Natural killer cell (primary cell): Measurements from ENCODE around the gene CACNA2D2. TPM values are rescaled to one million over a fixed set of nuclear protein-coding genes. Genes with fewer than 3 reads are reported as not detected.

Experiments
- ATAC-seq, 3 donors: fragments of 150-1000 bp in 2 of 3; fragments of 200-7000 bp in 1 of 3; cut with Tn5 transposase; 1 replicate in 1 of 3; 2 replicates in 2 of 3; pipeline ENCODE4 v1.10.0; 2021; ENCODE audit warnings: mild to moderate bottlenecking in 2 of 3, moderate library complexity in 2 of 3
- DNase-seq, 2 donors: peaks; one replicate each; pipeline versions ENCODE4 v3.0.0 to v3.0.0-alpha.2; 2013 to 2021; ENCODE audit warnings: mixed read lengths in 1 of 2
- H3K27ac ChIP-seq: one replicate; pipeline ENCODE4 v1.5.1; 2013; ENCODE audit warnings: mild to moderate bottlenecking, low read length
- H3K27me3 ChIP-seq: one replicate; pipeline ENCODE4 v1.6.1; 2013; ENCODE audit warnings: low read length; ENCODE audit not compliant: control insufficient read depth, insufficient read depth
- H3K36me3 ChIP-seq: one replicate; pipeline ENCODE4 v1.6.1; 2013; ENCODE audit warnings: low read length; ENCODE audit not compliant: control insufficient read depth, insufficient read depth
- H3K4me1 ChIP-seq: one replicate; pipeline ENCODE4 v1.6.1; 2013; ENCODE audit warnings: low read length; ENCODE audit not compliant: control insufficient read depth, insufficient read depth
- H3K4me3 ChIP-seq: one replicate; pipeline ENCODE4 v1.5.1; 2013; ENCODE audit warnings: low read length
- H3K9me3 ChIP-seq: one replicate; pipeline ENCODE4 v1.6.1; 2013; ENCODE audit warnings: low read length; ENCODE audit not compliant: control insufficient read depth, insufficient read depth
- H3K27ac Mint-ChIP-seq, 2 donors: one replicate each; pipeline ENCODE4 v1.8.0; 2022; ENCODE audit warnings: mild to moderate bottlenecking in 2 of 2, mixed read lengths in 2 of 2, moderate library complexity in 1 of 2
- H3K27me3 Mint-ChIP-seq, 2 donors: one replicate each; pipeline ENCODE4 v1.8.0; 2022; ENCODE audit warnings: low read depth in 2 of 2, mixed read lengths in 2 of 2
- H3K36me3 Mint-ChIP-seq: one replicate; pipeline ENCODE4 v1.8.0; 2022; ENCODE audit warnings: mixed read lengths
- H3K4me1 Mint-ChIP-seq, 2 donors: one replicate each; pipeline ENCODE4 v1.8.0; 2022; ENCODE audit warnings: mixed read lengths in 2 of 2
- H3K4me3 Mint-ChIP-seq: one replicate; pipeline ENCODE4 v1.8.0; 2022; ENCODE audit warnings: mild to moderate bottlenecking, moderate library complexity, mixed read lengths
- H3K9me3 Mint-ChIP-seq, 2 donors: one replicate each; pipeline ENCODE4 v1.8.0; 2022; ENCODE audit warnings: mixed read lengths in 2 of 2
- WGBS: methylation state at CpG from one replicate; pipeline ENCODE4 v1.1.7; 2013; ENCODE audit warnings: missing lambda C conversion rate; ENCODE audit not compliant: insufficient coverage; 5-methylcytosine and 5-hydroxymethylcytosine counted together
- intact Hi-C: fragments of 100-400 bp; cut with micrococcal nuclease; formaldehyde crosslinking; loops from one replicate; pipeline ENCODE4 v1.14.2; 2022
- total RNA-seq, 4 donors: library from RNA; stranded (reverse); fragments of 120-200 nt in 1 of 4; gene quantifications; one replicate each; pipeline versions ENCODE4 v1.2.3 to v1.2.4, GENCODE V29; 2013 to 2022
- TF ChIP-seq, protein P1 (sequence below): fragments of 200-600 bp; IDR thresholded peaks from one replicate; pipeline ENCODE4 v1.8.0; 2022; ENCODE audit warnings: antibody characterized with exemption

CACNA2D2 gene
- total RNA-seq, 3 donors from 2014 or later (not counting 1 experiment from before 2014, with no cell fraction given), result 36.5 to 56.4 (median 43.8) TPM

DNA sequence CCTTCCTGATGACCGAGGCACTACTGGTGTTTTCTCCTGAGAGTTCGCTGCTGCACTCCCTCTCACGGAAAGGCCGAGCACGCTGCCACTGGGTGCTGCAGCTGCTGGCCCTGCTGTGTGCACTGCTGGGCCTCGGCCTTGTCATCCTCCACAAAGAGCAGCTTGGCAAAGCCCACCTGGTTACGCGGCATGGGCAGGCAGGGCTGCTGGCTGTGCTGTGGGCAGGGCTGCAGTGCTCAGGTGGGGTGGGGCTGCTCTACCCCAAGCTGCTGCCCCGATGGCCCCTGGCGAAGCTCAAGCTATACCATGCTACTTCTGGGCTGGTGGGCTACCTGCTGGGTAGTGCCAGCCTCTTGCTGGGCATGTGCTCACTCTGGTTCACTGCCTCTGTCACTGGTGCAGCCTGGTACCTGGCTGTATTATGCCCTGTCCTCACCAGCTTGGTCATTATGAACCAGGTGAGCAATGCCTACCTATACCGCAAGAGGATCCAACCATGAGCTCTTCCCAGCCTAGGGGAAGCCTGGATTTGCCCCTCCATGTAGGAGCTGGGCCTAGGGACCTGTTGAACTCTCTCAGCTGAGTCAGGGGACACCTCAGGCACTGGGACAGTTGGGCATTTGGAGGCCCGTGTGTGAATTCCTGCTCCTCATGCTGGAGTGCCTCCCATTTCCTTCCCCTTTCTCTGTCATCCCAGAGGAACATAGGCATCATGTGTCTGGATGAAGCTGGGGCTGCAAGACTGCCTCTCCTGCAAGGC, 150.0 kb downstream of the CACNA2D2 start:
- ATAC-seq, result no peak
- DNase-seq, result no peak
- Mint-ChIP-seq H3K27me3 (no peaks in the 10 kb centered on the region), H3K4me3 (no peak overlapping the region), H3K9me3 (no peaks in the 10 kb centered on the region), H3K36me3 (no peaks in the 10 kb centered on the region), H3K4me1 (peaks cover 43 to 71% of the 10 kb centered on the region in 2 donors), H3K27ac (peak overlapping the region; percentile 35 to 60)
- peaks cover 66% of the 10 kb centered on the region for H3K36me3 ChIP-seq
- peaks cover 64% of the 10 kb centered on the region for H3K4me1 ChIP-seq
- H3K4me3 ChIP-seq, result no peak overlapping the region
- H3K9me3 ChIP-seq, result no peaks in the 10 kb centered on the region
- TF ChIP-seq, protein P1, sequence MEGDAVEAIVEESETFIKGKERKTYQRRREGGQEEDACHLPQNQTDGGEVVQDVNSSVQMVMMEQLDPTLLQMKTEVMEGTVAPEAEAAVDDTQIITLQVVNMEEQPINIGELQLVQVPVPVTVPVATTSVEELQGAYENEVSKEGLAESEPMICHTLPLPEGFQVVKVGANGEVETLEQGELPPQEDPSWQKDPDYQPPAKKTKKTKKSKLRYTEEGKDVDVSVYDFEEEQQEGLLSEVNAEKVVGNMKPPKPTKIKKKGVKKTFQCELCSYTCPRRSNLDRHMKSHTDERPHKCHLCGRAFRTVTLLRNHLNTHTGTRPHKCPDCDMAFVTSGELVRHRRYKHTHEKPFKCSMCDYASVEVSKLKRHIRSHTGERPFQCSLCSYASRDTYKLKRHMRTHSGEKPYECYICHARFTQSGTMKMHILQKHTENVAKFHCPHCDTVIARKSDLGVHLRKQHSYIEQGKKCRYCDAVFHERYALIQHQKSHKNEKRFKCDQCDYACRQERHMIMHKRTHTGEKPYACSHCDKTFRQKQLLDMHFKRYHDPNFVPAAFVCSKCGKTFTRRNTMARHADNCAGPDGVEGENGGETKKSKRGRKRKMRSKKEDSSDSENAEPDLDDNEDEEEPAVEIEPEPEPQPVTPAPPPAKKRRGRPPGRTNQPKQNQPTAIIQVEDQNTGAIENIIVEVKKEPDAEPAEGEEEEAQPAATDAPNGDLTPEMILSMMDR, result no peak
- H3K27ac ChIP-seq, result no peak overlapping the region
- no peaks in the 10 kb centered on the region for H3K27me3 ChIP-seq
- intact Hi-C loops, result loop anchor here (10.0 kb wide), 1 partner anchor 1031 kb away; the partner anchor contains the start of gene MANF
- WGBS, result 92% methylated on average over 12 of the region's 12 CpGs

DNA sequence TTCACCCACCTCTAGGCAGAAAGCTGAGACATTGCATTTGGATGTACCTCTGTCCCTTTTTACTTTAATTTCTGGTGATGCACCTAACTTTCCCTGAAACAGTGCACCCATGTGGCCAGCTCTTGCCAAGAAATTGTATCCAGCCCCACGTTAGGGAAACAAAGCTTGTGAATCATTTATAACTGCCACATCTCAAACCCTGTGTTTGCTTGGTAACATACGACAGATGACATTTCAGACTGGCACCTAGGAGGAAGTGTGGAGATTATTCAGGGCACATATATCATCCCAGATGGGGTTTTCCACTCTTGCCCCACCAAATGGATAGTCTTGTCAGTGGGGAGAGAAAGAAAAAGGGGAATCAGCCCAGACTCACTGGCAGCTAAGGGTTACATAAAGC, 150.7 kb downstream of the CACNA2D2 start:
- Mint-ChIP-seq H3K27ac (peak overlapping the region; percentile 35 to 60), H3K36me3 (no peaks in the 10 kb centered on the region), H3K4me1 (peaks cover 36 to 71% of the 10 kb centered on the region in 2 donors), H3K4me3 (no peak overlapping the region), H3K27me3 (no peaks in the 10 kb centered on the region), H3K9me3 (no peaks in the 10 kb centered on the region)
- WGBS, result 72% methylated on average over 2 of the region's 2 CpGs
- H3K4me3 ChIP-seq, result no peak overlapping the region
- TF ChIP-seq, protein P1, result no peak
- ATAC-seq (no peak), DNase-seq (peak in 1 of 2 donors; percentile 38)
- H3K4me1 ChIP-seq, result peaks cover 64% of the 10 kb centered on the region
- peaks cover 71% of the 10 kb centered on the region for H3K36me3 ChIP-seq
- intact Hi-C loops, result loop anchor here (10.0 kb wide), 1 partner anchor 1032 kb away; the partner anchor contains the start of gene MANF
- no peaks in the 10 kb centered on the region for H3K9me3 ChIP-seq
- no peak overlapping the region for H3K27ac ChIP-seq
- H3K27me3 ChIP-seq, result no peaks in the 10 kb centered on the region

DNA sequence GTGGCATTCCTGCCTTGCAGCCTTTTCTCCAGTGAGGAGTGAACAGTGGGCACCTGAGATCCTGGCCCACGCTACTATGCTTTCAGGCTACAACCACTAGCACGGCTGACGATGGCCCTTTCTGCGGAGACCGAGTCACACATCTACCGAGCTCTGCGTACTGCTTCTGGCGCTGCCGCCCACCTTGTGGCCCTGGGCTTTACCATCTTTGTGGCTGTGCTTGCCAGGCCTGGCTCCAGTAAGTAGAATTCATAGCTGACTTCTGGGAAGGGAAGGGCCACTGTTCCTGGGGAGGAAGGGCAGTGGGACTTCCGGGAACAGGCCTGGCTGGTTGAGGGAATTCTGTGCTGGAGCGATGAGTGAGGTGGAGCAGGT, 152.1 kb downstream of the CACNA2D2 start:
- peak overlapping the region; percentile 96 to 98 for H3K27ac Mint-ChIP-seq
- 75% methylated on average over 11 of the region's 11 CpGs for WGBS
- peak overlapping the region; percentile 96 for H3K4me3 Mint-ChIP-seq
- peak overlapping the region; percentile 90 for H3K27ac ChIP-seq
- H3K27me3 Mint-ChIP-seq, result no peaks in the 10 kb centered on the region
- intact Hi-C loops, result loop anchor here (1.0 to 10.0 kb wide), 2 partner anchors 8 to 1033 kb away; partner anchors contain the start of genes MANF and TMEM115
- H3K4me3 ChIP-seq, result peak overlapping the region; percentile 86
- DNase-seq (no peak), ATAC-seq (no peak)
- peaks cover 64% of the 10 kb centered on the region for H3K36me3 ChIP-seq
- no peaks in the 10 kb centered on the region for H3K27me3 ChIP-seq
- H3K4me1 ChIP-seq, result peaks cover 64% of the 10 kb centered on the region
- peaks cover 32 to 67% of the 10 kb centered on the region in 2 donors for H3K4me1 Mint-ChIP-seq
- H3K9me3 Mint-ChIP-seq, result no peaks in the 10 kb centered on the region
- no peaks in the 10 kb centered on the region for H3K9me3 ChIP-seq
- no peaks in the 10 kb centered on the region for H3K36me3 Mint-ChIP-seq
- TF ChIP-seq, protein P1, result no peak
